GM21423 (cell line): Measurements from ENCODE around the gene KCNQ1.

Experiments used
- ATAC-seq: cut with Tn5 transposase; IDR thresholded peaks from one replicate; pipeline ENCODE4 v1.9.1; 2021; ENCODE audit warnings: mild to moderate bottlenecking, moderate library complexity; ENCODE audit not compliant: unreplicated experiment

KCNQ1 gene

DNA sequence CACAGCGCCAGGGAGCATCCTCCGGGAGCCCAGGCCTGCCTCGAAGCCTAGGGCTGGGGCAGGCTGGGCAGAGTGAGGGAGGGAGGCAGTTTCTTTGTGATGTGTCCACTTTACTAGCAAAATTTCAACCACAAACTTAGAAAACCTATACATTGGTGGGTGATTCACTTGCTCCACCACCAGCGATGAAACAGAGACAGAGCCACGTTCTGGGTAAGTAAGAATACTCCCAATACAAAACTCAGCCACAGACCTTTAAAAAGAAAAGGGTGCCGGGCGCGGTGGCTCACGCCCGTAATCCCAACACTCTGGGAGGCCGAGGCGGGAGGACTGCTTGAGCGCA is 418.4 kb downstream of the KCNQ1 start:
- no peak for ATAC-seq

DNA sequence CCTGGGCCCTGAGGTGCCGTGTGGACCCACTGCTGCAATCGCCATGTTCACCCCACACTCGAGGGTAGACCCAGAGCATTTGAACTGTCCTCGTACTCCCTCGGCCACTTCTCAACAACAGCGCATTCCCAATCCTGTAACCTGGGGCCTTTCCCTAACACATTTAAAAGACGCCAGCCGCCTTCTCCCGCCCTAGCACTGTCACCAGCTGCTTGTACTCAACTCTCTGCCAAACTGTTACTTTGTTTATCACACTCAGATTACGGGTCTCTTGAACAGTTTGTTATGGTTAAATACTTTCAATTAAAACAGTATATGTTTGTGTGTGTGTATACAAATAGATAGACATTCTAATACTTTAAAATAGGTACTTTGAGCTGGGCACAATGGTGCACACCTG is 420.1 kb downstream of the KCNQ1 start:
- ATAC-seq, result no peak

DNA sequence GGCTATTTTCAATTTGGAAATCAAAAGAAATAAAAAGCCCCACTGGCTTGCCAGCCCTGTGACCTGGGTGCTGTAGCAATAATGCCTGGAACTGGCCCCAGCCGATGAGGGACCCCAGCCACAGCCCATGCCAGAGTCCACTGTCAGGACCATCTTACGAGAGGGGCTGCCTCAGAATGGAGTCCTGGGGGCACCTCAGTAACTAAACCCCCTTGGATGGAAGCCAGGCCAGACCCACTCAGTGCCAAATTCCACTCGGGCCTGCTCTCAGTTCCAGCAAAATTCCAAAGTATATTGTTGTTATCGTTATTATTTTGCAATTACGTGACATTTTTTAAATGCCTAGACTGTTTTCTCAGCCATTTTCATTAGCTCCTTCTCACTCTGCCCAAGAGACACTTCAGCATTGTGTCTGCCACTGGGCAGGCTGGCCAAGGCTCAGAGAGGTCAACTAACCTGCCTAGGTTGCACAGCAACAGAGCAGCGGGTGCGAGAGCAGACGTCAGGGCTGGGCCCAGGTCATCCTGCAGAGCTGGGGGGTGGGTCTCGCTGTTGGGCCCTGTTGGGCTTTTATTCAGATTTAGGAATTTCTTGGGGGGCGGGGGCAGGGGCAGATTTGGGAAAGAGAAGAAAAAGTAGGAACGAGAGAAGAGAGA is 421.2 kb downstream of the KCNQ1 start:
- ATAC-seq, result no peak

DNA sequence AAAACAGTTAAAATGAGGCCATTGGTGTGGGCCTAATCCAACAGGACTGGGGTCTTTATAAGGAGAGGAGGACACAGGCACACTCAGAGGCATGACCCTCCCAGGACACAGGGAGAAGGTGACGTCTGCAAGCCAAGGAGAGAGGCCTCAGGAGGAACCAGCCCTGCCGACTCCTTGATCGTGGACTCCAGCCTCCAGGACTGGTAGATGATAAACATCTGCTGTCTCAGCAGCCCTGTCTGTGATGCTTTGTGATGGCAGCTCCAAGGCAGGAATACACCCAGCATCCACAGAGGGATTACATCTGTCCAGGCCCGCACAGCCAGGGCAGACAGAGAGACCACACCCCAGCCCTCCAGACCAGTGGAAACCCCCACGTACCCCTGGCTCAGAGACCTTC is 422.3 kb downstream of the KCNQ1 start:
- no peak for ATAC-seq

DNA sequence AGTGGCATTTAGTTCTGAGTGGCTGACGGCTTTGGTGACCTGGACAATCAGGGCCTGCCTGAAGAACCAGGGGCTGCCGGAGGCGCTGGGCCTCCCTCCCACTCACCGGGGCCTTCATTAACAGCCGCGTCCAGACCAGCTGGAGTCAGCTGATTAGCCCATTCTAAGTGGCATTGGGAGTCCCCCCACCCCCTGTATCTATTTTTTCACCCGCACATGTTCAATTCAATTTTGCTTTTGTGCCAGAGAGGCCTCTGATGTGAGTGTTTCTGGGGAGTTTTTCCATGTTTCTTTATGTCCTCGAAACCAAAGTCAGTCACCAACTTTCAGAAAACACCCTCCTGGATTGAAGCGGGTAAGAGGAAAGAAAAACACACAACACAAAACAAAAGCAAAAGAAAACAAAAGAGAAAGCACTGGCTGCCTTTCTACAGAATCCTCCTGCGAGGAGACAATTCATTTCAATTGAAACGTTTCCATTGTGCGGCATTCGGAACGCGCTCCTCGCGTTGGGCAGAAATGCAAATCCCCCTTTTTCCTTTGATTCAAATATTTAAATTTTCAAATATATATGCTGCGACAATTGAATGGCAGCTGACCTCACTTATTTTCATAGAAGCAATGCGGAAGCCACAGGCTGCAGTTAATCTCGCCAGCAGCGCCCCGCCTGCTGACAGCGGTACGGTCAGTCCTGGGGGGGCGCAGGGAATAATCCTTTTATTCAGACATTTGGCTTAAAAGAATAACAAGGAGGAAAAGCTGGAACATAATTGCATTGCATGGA is 423.1 kb downstream of the KCNQ1 start:
- no peak for ATAC-seq

DNA sequence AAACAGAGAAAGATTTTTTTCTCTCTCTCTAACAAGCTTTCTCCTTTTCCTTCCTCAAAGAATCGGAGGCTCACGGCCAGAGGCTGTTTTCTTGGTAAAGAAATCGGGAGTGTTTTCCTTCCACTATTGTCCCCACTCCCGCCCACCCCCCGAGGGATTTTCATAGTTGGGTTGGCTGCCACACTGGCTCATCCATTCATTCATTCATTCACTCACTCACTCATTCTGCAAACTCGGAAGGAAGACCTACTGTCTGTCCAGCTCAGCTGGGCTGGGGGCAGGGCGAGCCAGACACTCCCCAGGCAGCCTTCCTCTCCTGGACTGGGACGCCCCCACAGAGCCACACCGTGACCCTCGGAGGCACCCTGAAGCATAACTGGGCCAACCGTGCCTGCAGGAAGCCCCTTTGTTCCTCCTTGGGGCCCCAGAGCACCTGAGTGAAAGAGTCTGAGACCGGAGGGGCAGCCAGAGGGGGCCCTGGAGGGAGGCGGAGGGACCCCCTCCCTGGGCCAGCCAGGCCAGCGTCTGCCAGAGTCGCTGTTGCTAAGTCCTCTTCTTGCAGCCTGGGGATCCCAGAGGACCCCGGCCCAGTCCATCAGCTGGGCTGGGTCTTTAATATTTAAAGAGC is 423.8 kb downstream of the KCNQ1 start:
- ATAC-seq, result no peak

DNA sequence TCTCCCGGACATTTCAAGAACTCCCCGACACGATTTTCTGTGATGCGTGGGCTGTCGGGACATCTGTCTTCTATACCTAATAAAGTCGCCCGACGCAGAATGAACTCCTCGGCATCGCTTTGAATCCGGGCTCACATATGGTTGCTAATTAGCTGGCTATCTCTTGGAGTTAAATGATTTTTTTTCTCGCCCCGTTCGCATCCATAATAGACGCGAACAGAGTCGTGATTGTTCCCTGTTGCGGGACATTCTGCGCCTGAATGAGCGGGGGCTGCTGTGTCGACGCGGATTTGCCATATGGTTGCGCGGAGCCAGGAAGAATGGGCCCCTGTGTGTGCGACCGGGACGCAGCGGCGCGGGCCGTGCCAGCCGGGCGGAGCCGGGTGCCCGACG is 424.3 kb downstream of the KCNQ1 start:
- no peak for ATAC-seq

DNA sequence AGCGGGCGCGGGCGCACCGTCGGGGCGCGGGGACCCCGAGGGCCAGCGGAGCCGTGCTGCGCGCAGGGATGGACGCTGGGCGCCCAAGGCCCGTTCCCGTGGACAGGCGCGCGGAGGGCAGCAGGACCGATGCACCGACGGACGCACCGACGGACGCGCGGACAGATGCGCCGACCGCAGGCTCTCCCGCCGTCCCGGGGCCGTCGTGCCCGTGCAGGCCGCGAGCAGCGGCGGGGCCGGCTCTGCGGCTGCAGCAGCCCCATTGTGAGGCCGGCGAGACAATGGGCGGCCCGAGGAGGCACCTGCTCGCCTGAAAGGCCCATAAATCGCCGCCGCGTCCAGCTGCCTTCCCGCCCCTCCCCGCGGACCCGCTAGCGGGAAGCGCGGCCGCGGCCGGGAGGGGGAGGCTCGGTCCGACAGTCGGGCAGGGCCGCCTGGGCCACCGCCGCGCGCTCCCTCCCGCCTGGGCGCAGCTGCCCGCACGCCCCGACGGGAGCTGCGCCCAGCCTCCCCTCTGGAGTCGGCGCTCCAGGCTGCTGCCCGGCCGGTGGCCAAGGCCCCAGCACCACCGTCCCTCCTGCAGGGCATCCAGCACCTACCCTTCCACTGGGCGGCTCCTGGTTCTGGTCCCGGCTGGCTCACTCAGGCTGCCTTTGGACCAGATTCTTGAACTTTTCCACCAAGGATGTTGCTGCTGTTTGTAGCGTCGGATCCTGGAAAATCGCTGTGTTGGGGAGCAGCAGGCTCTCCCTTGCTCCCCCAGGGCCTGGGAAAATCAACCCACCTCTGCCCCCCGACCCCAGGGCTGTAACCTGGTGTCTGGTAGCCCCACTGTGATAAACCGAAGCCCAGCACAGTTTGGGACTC is 425.0 kb downstream of the KCNQ1 start:
- ATAC-seq, result no peak

DNA sequence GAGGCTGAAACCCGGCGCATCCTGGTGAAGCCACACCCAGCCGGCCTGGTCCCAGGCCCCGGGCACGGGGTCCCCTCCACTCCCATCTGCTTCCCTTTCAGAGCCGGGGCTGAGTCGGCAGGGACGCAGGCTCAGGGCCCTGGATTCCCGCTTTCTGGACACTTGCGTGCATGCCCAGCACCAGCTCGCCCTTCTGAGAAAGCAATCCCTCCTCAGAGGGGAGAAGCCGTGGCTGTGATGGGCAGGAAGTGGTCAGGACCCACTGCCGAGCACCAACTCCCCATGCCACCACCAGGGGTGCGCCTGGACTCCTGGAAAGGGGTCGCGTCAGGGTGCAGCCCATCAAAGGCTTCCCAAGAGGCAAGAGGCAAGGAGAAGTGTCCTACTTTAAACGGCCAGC is 425.7 kb downstream of the KCNQ1 start:
- no peak for ATAC-seq

DNA sequence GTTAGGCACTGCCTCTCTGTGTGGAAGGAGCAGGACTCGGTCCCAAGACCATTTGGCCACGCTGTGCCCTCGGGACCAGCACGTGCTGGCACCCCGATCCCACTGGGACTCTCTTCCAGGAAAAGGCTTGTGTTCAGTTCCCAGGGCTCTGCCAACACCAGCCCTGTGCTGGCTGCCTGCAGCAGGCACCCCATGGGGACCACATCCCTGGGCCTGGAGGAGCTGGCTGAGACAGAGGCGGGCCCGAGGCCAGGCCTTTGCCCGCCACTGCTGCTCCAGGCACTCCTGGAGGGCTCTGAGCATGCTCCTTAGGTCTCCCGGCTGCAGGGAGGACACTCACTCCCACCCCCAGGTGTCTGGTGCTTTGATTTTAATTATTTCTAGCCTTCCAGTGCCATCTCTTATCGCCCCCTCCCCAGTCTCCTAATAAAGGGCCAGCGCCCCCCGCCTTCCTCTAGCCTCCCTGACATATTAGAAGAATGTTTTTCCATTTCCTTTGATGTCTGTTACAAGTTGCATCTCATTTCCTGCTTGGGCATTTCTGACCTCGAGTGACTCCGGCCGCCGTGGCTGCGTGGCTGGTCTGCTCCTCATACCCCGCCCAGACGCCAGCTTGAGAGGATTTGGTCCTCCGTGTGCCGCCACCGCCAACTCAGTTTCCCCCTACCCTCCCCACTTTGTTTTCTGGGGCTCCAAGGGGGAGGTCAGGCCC is 426.3 kb downstream of the KCNQ1 start:
- no peak for ATAC-seq

DNA sequence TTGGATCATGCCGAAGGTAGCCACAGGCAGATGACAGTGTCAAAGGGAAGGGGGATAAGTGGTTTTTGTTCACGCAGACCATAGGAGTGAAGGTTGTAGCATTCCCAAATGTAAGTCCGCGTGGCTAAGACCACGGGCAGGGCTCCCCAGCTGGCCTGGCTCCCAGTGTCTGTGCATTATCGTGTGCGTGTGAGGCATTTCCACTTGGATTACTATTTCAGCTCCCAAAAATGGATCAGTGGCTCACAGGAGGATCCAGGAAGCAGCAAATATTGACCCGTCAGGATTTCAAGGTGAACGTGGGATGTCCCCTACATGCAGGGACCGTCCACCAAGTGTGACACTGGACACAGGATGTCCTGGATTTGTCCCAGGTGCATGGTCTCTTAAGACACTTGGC is 430.2 kb downstream of the KCNQ1 start:
- ATAC-seq, result no peak

DNA sequence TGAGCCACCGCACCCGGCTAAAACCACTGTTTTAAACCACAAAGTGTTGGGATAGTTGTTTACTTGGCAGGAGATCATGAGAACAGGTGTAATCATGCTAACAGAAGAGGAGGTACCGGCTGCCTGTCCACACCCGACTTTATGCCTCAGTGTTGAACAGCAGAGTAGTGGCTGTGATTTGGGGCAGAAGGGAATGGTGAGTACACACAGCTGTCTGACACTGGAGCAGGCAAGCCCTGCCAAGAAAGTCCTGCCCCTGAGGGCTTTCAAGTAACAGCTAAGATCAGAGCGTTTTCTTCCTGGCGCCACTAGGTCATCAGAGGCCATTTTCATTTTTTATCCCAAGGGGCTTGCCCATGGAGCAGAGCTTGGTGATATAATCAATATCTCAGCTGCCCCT is 432.7 kb downstream of the KCNQ1 start:
- ATAC-seq, result no peak

DNA sequence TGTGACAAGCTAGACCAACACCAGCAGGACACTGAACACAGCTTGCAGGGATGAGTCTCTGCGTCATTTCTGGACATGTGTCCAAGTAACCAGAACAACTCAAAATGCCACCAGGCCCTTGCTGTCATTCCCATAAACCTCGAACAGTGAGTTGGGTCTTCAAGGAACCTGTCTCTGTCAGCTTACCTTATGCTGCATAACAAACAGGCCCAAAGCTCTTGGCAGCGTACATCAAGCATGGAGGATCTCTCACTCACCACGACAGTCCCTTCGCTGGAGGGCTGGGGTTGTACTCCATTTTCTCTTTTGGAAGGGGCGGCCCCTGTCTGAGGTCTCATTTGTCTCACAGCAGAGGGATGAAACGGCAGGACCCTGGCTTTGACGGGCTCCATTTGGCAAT is 434.0 kb downstream of the KCNQ1 start:
- no peak for ATAC-seq

DNA sequence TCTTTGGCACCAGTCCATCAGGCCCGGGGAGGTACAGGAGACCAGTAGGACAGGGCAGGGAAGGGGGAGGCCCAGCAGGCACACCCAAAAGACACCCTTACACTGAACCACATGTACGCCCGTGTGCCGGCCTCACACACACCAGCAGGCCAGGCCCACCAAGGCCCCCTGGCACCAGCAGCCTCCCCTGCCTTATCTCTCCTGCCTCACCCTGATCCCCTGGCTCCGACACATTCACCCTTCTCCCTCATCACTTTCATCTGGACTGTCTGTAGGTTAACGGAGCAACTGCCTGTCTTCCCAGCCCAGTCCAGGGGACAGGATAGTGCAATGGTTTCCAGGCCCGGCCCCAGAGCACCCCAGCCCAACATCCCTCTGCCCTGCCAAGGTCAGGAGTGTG is 435.8 kb downstream of the KCNQ1 start:
- no peak for ATAC-seq

DNA sequence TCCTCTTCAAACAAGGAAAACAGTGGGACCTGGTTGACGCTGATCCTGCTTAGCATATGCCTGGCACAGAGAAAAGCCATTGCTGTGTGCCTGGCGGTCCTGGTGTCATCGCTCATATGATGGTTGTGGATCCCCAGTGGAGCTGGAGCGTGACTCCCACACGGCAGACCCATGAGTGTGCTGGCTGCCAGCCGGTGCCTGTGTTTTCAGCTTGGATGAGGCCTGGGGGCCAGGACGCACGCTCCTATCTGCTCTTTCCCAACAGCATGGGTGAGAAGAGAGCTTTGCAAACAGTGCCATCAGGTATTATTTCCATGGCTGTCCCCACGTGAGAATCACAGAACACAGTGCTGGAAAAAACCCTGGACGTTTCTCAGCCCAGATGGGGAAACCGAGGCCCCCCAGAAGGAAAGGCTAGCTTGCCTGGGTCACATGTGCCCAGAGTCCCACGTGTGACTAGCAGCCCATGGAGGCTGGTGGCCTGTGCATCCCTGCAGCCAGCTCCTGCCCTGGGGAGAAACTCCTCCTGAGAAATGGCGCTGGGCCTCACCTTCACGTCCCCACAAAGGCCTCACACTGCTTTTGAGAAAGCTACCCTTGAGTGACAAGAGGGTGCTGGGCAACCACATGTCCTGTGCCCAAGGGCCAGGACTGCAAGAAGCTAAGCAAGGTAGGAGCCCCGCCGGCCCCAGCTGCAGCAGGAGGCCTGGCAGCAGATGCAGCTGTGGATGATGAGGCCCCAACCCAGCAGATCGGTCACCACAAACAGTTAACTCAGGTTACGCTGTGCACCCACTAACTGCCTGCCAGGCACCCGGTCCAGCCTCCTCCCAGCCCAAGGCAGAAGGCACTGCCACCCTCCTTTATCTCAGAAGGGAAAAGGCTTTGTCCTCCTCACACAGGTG is 436.5 kb downstream of the KCNQ1 start:
- no peak for ATAC-seq

DNA sequence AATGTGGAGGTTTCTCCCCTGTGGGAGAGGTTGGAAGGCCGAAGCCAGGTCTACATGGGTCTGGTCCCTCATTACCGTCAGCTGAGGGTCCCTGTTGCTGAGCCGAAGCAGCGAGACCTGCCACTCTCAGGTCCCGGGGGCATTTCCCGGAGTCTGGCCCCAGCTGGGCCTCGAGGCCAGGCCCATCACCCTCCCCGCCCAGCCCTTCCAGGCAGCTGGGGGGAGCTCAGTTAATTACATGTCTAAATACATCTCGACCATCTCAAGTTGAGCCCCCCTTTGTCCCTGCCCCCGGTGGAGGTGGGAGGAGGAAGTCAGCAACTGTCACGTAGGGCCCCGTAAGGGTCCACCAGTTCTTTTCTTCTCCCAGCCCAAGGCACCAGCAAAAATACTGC is 437.2 kb downstream of the KCNQ1 start:
- no peak for ATAC-seq

DNA sequence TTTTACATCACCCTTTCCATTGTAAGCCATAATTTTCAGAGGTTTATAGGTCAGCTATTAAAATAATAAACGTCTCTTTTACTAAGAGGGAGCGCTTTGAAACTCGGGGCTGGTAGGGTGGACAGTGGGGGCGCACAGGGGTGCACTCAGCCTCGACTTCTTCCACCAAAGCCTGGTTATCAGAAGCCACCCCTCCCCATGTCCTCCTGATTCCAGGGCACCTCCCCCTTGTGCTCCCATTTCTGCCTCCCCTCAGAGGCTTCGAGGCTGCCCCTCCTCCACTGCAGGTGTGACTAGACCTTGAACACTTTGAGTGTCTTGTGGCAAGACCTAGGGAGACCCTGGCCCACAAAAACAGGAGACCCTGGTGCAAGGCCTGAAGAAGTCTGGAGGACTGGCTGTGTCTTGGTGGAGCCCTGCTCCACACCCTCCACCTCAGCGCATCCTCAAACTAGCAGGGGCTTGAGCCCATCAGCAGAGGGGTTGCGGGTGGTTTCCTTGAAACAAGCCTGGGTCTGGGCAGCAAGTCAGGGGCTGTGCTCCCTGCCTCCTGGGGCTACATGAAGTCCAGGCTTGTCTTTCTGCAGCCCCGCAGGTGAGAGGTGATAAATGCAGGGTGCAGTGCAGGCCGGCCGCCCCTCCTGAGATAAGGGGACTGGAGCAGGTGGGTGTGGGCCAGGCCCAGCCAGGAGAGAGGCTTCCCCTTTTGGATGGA is 437.7 kb downstream of the KCNQ1 start:
- ATAC-seq, result no peak

DNA sequence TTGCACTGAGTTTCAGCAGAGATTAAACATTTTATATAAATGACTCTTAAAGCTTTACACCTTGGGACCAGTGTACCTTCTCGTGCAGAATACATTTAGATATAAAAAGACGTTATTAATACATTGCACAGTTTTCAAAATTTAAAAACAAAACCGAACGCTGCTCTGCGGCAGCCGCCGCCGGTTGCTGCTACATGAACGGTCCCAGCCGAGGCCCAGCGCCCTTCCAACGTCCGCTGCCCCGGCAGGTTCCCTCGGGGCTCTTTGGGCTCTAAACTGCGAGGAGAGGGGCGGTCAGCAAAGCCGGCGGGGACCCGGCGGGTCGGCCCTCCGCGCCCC is 438.8 kb downstream of the KCNQ1 start:
- no peak for ATAC-seq
